A549 (cell line): ENCODE measurements around the gene VWC2.

Experiments
- CHD2 ChIP-seq: fragments of 150-350 bp; IDR thresholded peaks from 2 replicates; pipeline ENCODE4 v1.6.1; 2014; ENCODE audit warnings: low read length; ENCODE audit not compliant: partially characterized antibody
- CTCF ChIP-seq: fragments of >200 bp; sonication (Bioruptor Twin); formaldehyde crosslinking; IDR thresholded peaks from 3 replicates; pipeline ENCODE4 v1.5.1; 2016
- EHMT2 ChIP-seq: fragments of 200-600 bp; sonication (generic); IDR thresholded peaks from 2 replicates; pipeline ENCODE4 v1.6.1; 2016; ENCODE audit warnings: antibody characterized with exemption, low read depth, mild to moderate bottlenecking, moderate library complexity
- ELK1 ChIP-seq: fragments of 150-350 bp; IDR thresholded peaks from 2 replicates; pipeline ENCODE4 v1.6.1; 2014; ENCODE audit warnings: low read depth, mild to moderate bottlenecking, low read length
- ESRRA ChIP-seq: fragments of 150-350 bp; IDR thresholded peaks from 2 replicates; pipeline ENCODE4 v1.6.1; 2014; ENCODE audit warnings: mild to moderate bottlenecking, low read length, borderline replicate concordance
- JUN ChIP-seq, 2 experiments: fragments of >200 bp; sonication (Bioruptor Twin); formaldehyde crosslinking; IDR thresholded peaks; 2 replicates in 1 of 2; 3 replicates in 1 of 2; pipeline ENCODE4 v1.6.1; 2016 to 2017
- NFE2L2 ChIP-seq: fragments of 150-350 bp; conservative IDR thresholded peaks from 2 replicates; pipeline ENCODE4 v1.6.1; 2014; ENCODE audit warnings: low read length
- PBX3 ChIP-seq: IDR thresholded peaks from 2 replicates; pipeline ENCODE4 v1.6.1; 2012
- POLR2A ChIP-seq: IDR thresholded peaks from 2 replicates; pipeline ENCODE4 v1.6.1; 2012; ENCODE audit warnings: mild to moderate bottlenecking, low read length
- POLR2AphosphoS2 ChIP-seq: conservative IDR thresholded peaks from 2 replicates; pipeline ENCODE4 v1.6.1; 2012; ENCODE audit warnings: low read length, improper control_type of control experiment, inconsistent platforms

GRCh38 chr7:49763791-49764190 is 9.6 kb upstream of the VWC2 start:
- no peak for TF ChIP-seq ESRRA
- no peak for TF ChIP-seq POLR2AphosphoS2
- no peak for TF ChIP-seq JUN (IDR thresholded peaks at IDR 0.05)
- no peak for TF ChIP-seq EHMT2
- TF ChIP-seq CTCF: no peak
- TF ChIP-seq PBX3: no peak
- no peak for TF ChIP-seq NFE2L2
- no peak for TF ChIP-seq POLR2A
- TF ChIP-seq ELK1: no peak
- TF ChIP-seq CHD2: no peak
